ENCODE results near the gene KAT5.

Gene KAT5
- long read RNA-seq, transcript KAT5-208 (12 exons, 1,697 nt), result minor isoform, 27 of 300 reads
- long read RNA-seq, transcript KAT5-201 (13 exons, 2,296 nt), result minor isoform, 34 of 300 reads
- long read RNA-seq, transcript KAT5-203 (14 exons, 2,237 nt), result major isoform, 125 of 300 reads
- long read RNA-seq, transcript KAT5-202 (13 exons, 2,059 nt), result minor isoform, 82 of 300 reads
- long read RNA-seq, partial matches to known transcripts, result 5 of 300 reads
- long read RNA-seq, other reads (novel, unspliced or antisense), result 26 of 300 reads

DNA sequence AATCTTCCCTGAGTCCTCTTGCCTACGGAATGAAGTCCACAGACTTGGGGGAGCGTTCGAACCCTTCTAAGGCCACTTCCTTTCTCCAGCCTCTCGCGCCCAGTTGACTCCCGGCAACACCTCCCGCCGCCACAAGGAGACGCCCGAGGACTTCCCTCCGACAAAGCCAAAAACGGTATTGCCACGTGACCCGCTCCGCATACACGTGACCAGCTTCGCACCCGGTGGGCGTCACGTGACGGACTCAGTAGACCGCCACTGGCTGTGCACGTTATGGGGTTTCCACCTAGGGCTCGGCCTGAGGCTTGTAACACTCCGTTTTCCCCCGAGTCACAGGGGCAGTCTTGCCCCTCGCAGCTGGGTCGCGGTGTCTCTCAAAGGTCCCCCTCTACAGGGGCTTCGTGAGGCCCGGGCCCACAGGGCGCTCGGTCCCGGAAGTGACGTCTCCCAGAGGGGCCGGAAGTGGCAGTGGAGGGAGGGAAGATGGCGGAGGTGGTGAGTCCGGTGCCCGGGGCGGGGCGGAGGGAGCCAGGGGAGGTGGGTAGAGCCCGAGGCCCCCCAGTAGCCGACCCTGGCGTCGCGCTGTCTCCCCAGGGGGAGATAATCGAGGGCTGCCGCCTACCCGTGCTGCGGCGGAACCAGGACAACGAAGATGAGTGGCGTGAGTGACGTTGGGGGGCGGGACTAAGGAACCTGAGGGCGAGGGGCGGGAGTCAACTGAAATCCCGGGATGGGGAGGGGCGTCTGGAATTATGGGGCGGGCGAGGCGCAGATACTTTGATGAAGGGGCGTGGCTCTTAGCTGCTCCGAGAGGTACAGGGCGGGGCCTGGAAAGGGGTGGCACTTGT is at the start of gene KAT5:
KAT5 (plus strand) TSS at position 468 of the 848 bp plus-strand sequence; CDS start at position 484, 16 bp downstream.
- peak within 1 kb of the TSS; percentile 100 for H3K27ac ChIP-seq (replicated peaks)
- TF ChIP-seq GABPA (IDR thresholded peaks at IDR 0.05; ENCODE audit: low read depth) (peak; percentile 96), SPI1 (IDR thresholded peaks at IDR 0.05; ENCODE audit: borderline replicate concordance, low read depth) (peak; percentile 84), POLR2AphosphoS5 (IDR thresholded peaks at IDR 0.05; ENCODE audit: low read depth) (peak; percentile 93)
- TF ChIP-seq, protein P1, sequence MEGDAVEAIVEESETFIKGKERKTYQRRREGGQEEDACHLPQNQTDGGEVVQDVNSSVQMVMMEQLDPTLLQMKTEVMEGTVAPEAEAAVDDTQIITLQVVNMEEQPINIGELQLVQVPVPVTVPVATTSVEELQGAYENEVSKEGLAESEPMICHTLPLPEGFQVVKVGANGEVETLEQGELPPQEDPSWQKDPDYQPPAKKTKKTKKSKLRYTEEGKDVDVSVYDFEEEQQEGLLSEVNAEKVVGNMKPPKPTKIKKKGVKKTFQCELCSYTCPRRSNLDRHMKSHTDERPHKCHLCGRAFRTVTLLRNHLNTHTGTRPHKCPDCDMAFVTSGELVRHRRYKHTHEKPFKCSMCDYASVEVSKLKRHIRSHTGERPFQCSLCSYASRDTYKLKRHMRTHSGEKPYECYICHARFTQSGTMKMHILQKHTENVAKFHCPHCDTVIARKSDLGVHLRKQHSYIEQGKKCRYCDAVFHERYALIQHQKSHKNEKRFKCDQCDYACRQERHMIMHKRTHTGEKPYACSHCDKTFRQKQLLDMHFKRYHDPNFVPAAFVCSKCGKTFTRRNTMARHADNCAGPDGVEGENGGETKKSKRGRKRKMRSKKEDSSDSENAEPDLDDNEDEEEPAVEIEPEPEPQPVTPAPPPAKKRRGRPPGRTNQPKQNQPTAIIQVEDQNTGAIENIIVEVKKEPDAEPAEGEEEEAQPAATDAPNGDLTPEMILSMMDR (IDR thresholded peaks at IDR 0.05; ENCODE audit: insufficient read depth, low read length), result peak; percentile 95
- TF ChIP-seq, protein P2, sequence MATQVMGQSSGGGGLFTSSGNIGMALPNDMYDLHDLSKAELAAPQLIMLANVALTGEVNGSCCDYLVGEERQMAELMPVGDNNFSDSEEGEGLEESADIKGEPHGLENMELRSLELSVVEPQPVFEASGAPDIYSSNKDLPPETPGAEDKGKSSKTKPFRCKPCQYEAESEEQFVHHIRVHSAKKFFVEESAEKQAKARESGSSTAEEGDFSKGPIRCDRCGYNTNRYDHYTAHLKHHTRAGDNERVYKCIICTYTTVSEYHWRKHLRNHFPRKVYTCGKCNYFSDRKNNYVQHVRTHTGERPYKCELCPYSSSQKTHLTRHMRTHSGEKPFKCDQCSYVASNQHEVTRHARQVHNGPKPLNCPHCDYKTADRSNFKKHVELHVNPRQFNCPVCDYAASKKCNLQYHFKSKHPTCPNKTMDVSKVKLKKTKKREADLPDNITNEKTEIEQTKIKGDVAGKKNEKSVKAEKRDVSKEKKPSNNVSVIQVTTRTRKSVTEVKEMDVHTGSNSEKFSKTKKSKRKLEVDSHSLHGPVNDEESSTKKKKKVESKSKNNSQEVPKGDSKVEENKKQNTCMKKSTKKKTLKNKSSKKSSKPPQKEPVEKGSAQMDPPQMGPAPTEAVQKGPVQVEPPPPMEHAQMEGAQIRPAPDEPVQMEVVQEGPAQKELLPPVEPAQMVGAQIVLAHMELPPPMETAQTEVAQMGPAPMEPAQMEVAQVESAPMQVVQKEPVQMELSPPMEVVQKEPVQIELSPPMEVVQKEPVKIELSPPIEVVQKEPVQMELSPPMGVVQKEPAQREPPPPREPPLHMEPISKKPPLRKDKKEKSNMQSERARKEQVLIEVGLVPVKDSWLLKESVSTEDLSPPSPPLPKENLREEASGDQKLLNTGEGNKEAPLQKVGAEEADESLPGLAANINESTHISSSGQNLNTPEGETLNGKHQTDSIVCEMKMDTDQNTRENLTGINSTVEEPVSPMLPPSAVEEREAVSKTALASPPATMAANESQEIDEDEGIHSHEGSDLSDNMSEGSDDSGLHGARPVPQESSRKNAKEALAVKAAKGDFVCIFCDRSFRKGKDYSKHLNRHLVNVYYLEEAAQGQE (IDR thresholded peaks at IDR 0.05; ENCODE audit: insufficient replicate concordance, low read depth), result peak; percentile 77
- no peaks in the 10 kb centered on the region for H3K27me3 ChIP-seq (ENCODE audit: insufficient read depth, poor library complexity, severe bottlenecking)
- peak; percentile 98 to 99 for DNase-seq (ENCODE audit: low read depth in 1 of 2, low spot score in 1 of 2)
- H3K4me3 ChIP-seq (replicated peaks; ENCODE audit: insufficient read depth, low read length), result peak within 1 kb of the TSS; percentile 67

DNA sequence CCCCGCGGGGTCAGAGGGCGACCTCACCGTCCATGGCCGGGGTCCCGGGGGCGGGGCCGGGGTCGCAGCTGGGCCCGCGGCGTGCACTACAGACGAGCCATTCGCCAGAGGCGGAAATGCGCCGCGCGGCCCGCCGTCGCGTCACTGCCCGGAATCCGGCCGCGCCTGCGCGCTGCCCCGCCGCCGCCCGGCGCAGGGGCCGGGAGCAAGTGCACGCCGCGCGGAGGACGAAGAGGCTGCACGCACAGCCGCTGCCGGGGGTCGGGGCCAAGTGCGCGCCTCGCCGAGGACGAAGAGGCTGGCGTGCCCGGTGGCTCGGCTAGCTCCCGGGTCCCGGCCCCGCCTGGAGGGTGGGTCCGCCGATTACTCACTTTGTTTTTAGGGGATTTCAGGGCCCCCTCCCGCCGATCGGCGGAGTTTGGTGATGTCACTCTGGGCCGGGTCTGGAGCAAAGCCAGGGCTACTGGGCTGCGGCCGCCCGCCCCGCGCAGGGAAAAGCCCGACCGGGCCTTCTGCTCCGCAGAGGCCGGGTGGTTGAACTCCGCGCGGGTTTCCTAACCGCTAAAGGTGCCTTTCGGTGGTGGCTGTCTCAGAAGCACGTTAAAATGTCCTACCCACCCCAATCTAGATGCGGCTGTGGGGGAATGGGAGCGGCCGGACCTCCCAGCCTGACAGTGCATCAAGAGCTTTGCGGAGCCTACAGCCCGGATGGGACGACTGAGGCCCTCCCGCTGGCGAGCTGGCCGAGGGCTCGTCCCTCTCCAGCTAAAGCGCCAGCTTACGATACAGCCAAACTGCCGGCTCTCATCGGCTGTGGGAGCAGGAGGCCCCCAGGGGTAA is 49.0 kb upstream of the KAT5 start, which contains the start of gene RELA:
RELA (minus strand) TSS at position 118 of the 840 bp plus-strand sequence; CDS start at position 34, 84 bp downstream.
- TF ChIP-seq, protein P1 (IDR thresholded peaks at IDR 0.05; ENCODE audit: insufficient read depth, low read length), result no peak
- TF ChIP-seq GABPA (IDR thresholded peaks at IDR 0.05; ENCODE audit: low read depth) (no peak), POLR2AphosphoS5 (IDR thresholded peaks at IDR 0.05; ENCODE audit: low read depth) (peak; percentile 34; the same call in 1 of the 2 replicates), SPI1 (IDR thresholded peaks at IDR 0.05; ENCODE audit: borderline replicate concordance, low read depth) (0 out of 2 replicates have a peak, but pooled peaks have one; percentile 2)
- TF ChIP-seq, protein P2 (IDR thresholded peaks at IDR 0.05; ENCODE audit: insufficient replicate concordance, low read depth), result no peak
- DNase-seq (ENCODE audit: low read depth in 1 of 2, low spot score in 1 of 2), result peak; percentile 82 to 88

DNA sequence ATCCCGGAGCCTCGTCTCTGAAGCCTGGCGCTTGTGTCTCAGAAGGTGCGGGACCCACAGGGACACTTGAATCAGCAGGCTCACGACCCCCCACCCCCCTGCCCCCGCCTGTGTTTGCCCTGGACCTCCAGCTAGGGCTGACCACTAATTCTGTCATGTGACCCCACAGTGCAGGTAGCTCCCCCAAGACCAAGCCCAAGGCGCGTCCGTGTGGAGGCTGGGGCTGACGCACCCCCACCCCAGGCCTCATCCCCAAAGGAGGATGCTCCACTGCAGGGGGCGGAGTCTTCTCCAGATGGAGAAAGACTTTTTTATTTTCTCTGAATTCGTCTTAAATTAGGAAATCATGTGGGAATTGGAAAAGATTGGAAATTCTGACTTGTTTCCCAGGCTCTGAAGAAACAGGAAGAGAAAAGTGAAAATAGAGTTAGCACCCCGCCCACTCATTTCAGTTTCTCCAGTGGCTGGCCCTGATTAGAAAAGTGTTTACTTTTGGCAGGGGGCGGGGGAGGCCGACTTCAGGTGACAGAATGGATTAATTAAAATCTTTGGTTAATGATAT is 48.3 kb upstream of the KAT5 start:
- no peak for DNase-seq (ENCODE audit: low read depth in 1 of 2, low spot score in 1 of 2)
- no peaks in the 10 kb centered on the region for H3K27me3 ChIP-seq (ENCODE audit: insufficient read depth, poor library complexity, severe bottlenecking)
- TF ChIP-seq SPI1 (IDR thresholded peaks at IDR 0.05; ENCODE audit: borderline replicate concordance, low read depth), result 0 out of 2 replicates have a peak, but pooled peaks have one; percentile 12
- TF ChIP-seq, protein P2 (IDR thresholded peaks at IDR 0.05; ENCODE audit: insufficient replicate concordance, low read depth), result no peak
- peak overlapping the region; percentile 95 for H3K27ac ChIP-seq (replicated peaks)
- H3K4me3 ChIP-seq (replicated peaks; ENCODE audit: insufficient read depth, low read length), result peak overlapping the region; percentile 54

More for the DNA sequence above, 49.0 kb upstream of the KAT5 start, which contains the start of gene RELA:
- H3K27me3 ChIP-seq (ENCODE audit: insufficient read depth, poor library complexity, severe bottlenecking), result no peaks in the 10 kb centered on the region
- H3K27ac ChIP-seq (replicated peaks), result peak within 1 kb of the TSS; percentile 95
- H3K4me3 ChIP-seq (replicated peaks; ENCODE audit: insufficient read depth, low read length), result peak within 1 kb of the TSS; percentile 97

Measured in HL-60 (cell line).